ENCODE data around the gene HORMAD2.

Gene HORMAD2

GRCh38 chr22:30216710-30217109 lies 136.4 kb downstream of the HORMAD2 start:
- H3K79me2 ChIP-seq (ENCODE audit: insufficient read depth, low read length): no peaks in the 10 kb centered on the region
- H3K4me3 ChIP-seq (ENCODE audit: low read length, poor library complexity, severe bottlenecking): no peak overlapping the region
- no peak overlapping the region for H2AFZ ChIP-seq (ENCODE audit: low read length)
- no peak overlapping the region for H3K4me2 ChIP-seq (ENCODE audit: low read depth, low read length, poor library complexity, severe bottlenecking)
- H3K9ac ChIP-seq (ENCODE audit: low read depth, low read length, poor library complexity, severe bottlenecking): no peak overlapping the region
- H3K9me2 ChIP-seq (replicated peaks; ENCODE audit: low read depth, low read length): no peaks in the 10 kb centered on the region
- no peaks in the 10 kb centered on the region for H3F3A ChIP-seq (ENCODE audit: low read depth)
- peaks cover 26% of the 10 kb centered on the region for H3K4me1 ChIP-seq (ENCODE audit: insufficient read depth, low read length, poor library complexity, severe bottlenecking)
- H3K36me3 ChIP-seq (ENCODE audit: insufficient read depth, low read length): no peaks in the 10 kb centered on the region
- no peaks in the 10 kb centered on the region for H3K9me3 ChIP-seq (ENCODE audit: insufficient read depth, low read depth, low read length)
- H3K27me3 ChIP-seq (ENCODE audit: insufficient read depth, low read length, poor library complexity, severe bottlenecking): no peaks in the 10 kb centered on the region
- TF ChIP-seq CTCF (conservative IDR thresholded peaks at IDR 0.05; ENCODE audit: low read length) (no peak), EZH2phosphoT487 (IDR thresholded peaks at IDR 0.05; ENCODE audit: borderline replicate concordance) (no peak)
- H4K20me1 ChIP-seq (ENCODE audit: insufficient read depth, low read length, poor library complexity, severe bottlenecking): no peaks in the 10 kb centered on the region

DNA sequence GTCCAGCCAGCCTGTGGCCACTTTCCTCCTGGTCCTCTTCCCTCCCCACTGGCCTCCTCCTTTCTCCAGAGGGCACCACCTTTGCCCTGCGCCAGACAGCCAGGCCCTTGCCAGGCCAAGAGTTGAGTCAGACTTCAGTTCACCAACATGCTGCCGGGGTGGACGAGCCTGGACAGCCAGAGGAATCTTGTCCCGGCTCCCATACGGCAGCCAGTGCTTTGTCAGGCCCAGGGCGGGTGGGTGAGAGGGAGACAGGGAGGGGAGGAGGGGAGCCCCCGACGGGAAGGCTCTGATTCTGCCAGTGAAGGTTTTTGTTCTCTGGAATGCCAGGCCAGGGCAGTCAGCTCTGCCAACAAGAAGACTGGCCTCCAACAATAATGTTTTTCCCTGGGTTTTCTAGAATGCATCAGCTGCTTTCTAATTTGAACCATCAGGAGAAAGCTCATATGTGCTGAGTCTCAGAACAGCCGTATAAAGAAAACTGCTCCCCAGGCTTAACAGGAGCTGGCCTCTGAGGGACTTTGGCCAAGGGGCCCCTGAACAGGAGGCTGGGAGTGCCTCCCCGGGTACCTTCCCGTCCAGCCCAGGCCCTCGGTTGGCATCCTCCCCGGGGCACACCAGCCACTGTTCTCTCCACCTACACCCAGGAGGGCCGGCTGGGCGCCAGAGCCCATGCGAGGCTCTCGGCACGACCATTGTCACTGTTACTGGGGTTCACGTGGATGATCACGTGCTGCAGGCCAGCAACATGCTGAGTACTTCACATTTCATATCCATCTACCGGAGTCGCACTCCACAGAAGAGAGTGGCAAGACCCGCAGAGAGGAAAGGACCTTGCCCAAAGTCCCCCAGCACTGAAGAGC lies 137.7 kb downstream of the HORMAD2 start:
- H3F3A ChIP-seq (ENCODE audit: low read depth): no peaks in the 10 kb centered on the region
- no peak overlapping the region for H3K9ac ChIP-seq (ENCODE audit: low read depth, low read length, poor library complexity, severe bottlenecking)
- H4K20me1 ChIP-seq (ENCODE audit: insufficient read depth, low read length, poor library complexity, severe bottlenecking): no peaks in the 10 kb centered on the region
- no peaks in the 10 kb centered on the region for H3K36me3 ChIP-seq (ENCODE audit: insufficient read depth, low read length)
- no peak overlapping the region for H3K4me3 ChIP-seq (ENCODE audit: low read length, poor library complexity, severe bottlenecking)
- no peaks in the 10 kb centered on the region for H3K9me2 ChIP-seq (replicated peaks; ENCODE audit: low read depth, low read length)
- no peak overlapping the region for H3K4me2 ChIP-seq (ENCODE audit: low read depth, low read length, poor library complexity, severe bottlenecking)
- no peaks in the 10 kb centered on the region for H3K9me3 ChIP-seq (ENCODE audit: insufficient read depth, low read depth, low read length)
- no peaks in the 10 kb centered on the region for H3K27me3 ChIP-seq (ENCODE audit: insufficient read depth, low read length, poor library complexity, severe bottlenecking)
- no peak overlapping the region for H2AFZ ChIP-seq (ENCODE audit: low read length)
- no peak for TF ChIP-seq CTCF (conservative IDR thresholded peaks at IDR 0.05; ENCODE audit: low read length)
- no peak for TF ChIP-seq EZH2phosphoT487 (IDR thresholded peaks at IDR 0.05; ENCODE audit: borderline replicate concordance)
- H3K79me2 ChIP-seq (ENCODE audit: insufficient read depth, low read length): no peaks in the 10 kb centered on the region
- peaks cover 26% of the 10 kb centered on the region for H3K4me1 ChIP-seq (ENCODE audit: insufficient read depth, low read length, poor library complexity, severe bottlenecking)

GRCh38 chr22:30219049-30219654 lies 138.9 kb downstream of the HORMAD2 start:
- H3K36me3 ChIP-seq (ENCODE audit: insufficient read depth, low read length): no peaks in the 10 kb centered on the region
- H2AFZ ChIP-seq (ENCODE audit: low read length): no peak overlapping the region
- H3K4me2 ChIP-seq (ENCODE audit: low read depth, low read length, poor library complexity, severe bottlenecking): no peak overlapping the region
- H3K9ac ChIP-seq (ENCODE audit: low read depth, low read length, poor library complexity, severe bottlenecking): no peak overlapping the region
- TF ChIP-seq CTCF (conservative IDR thresholded peaks at IDR 0.05; ENCODE audit: low read length): no peak
- TF ChIP-seq EZH2phosphoT487 (IDR thresholded peaks at IDR 0.05; ENCODE audit: borderline replicate concordance): no peak
- H3K79me2 ChIP-seq (ENCODE audit: insufficient read depth, low read length): no peaks in the 10 kb centered on the region
- H3F3A ChIP-seq (ENCODE audit: low read depth): no peaks in the 10 kb centered on the region
- H4K20me1 ChIP-seq (ENCODE audit: insufficient read depth, low read length, poor library complexity, severe bottlenecking): no peaks in the 10 kb centered on the region
- no peak overlapping the region for H3K4me3 ChIP-seq (ENCODE audit: low read length, poor library complexity, severe bottlenecking)
- no peaks in the 10 kb centered on the region for H3K9me2 ChIP-seq (replicated peaks; ENCODE audit: low read depth, low read length)
- H3K27me3 ChIP-seq (ENCODE audit: insufficient read depth, low read length, poor library complexity, severe bottlenecking): no peaks in the 10 kb centered on the region
- H3K4me1 ChIP-seq (ENCODE audit: insufficient read depth, low read length, poor library complexity, severe bottlenecking): peaks cover 27% of the 10 kb centered on the region
- no peaks in the 10 kb centered on the region for H3K9me3 ChIP-seq (ENCODE audit: insufficient read depth, low read depth, low read length)
